ENCODE measurements around the gene MCTP2. TPM values are rescaled to one million over a fixed set of nuclear protein-coding genes. Genes with fewer than 3 reads are reported as not detected.

The MCTP2 gene
- total RNA-seq, 1 experiment from 2014 or later: 1.3 TPM

GRCh38 chr15:94265982-94266381 is 34.6 kb downstream of the MCTP2 start:
- no peak overlapping the region for H3K14ac ChIP-seq (ENCODE audit: insufficient read depth, low read length)
- no peak overlapping the region for H3T11ph ChIP-seq (ENCODE audit: low read length)
- no peaks in the 10 kb centered on the region for H3K23me2 ChIP-seq (ENCODE audit: insufficient read length, low read depth, low read length, poor library complexity, severe bottlenecking)
- H4K20me1 ChIP-seq (ENCODE audit: control insufficient read depth, insufficient read depth, insufficient read length): no peaks in the 10 kb centered on the region
- no peaks in the 10 kb centered on the region for H3K79me1 ChIP-seq (ENCODE audit: insufficient read depth, low read depth, low read length, poor library complexity, severe bottlenecking)
- H2AFZ ChIP-seq (ENCODE audit: low read length): no peak overlapping the region
- H3K27ac ChIP-seq (ENCODE audit: insufficient read length, low read depth, low read length): no peak overlapping the region
- H3K79me2 ChIP-seq (ENCODE audit: insufficient read depth, low read length): no peaks in the 10 kb centered on the region
- WGBS (ENCODE audit: extremely low coverage, insufficient read length, low lambda C conversion rate): no CpG with 5 or more reads among the region's 6 CpGs
- no peak overlapping the region for H3K4ac ChIP-seq (ENCODE audit: low read depth, low read length)
- H3K36me3 Mint-ChIP-seq (ENCODE audit: insufficient read depth in 1 of 3, low read depth in 3 of 3): no peaks in the 10 kb centered on the region; a peak in 2 of 7 replicates
- no peak overlapping the region for H4K8ac ChIP-seq (replicated peaks; ENCODE audit: insufficient read length, low read depth, low read length)
- H3K23ac ChIP-seq (ENCODE audit: insufficient read length, low read depth, low read length): no peak overlapping the region
- H3K4me3 Mint-ChIP-seq: no peak overlapping the region
- TF ChIP-seq CTCF (conservative IDR thresholded peaks at IDR 0.05): no peak
- no peak overlapping the region for H2BK12ac ChIP-seq (ENCODE audit: insufficient read length, low read depth, low read length)
- H2BK15ac ChIP-seq (ENCODE audit: low read depth, low read length): no peak overlapping the region
- H3K4me2 ChIP-seq (ENCODE audit: insufficient read depth, insufficient read length, low read length): no peak overlapping the region
- no peak overlapping the region for H3K18ac ChIP-seq (ENCODE audit: insufficient read length, low read depth, low read length)
- H3K27me3 ChIP-seq (ENCODE audit: insufficient read depth, low read length): no peaks in the 10 kb centered on the region
- no peak overlapping the region for H2AK5ac ChIP-seq (ENCODE audit: insufficient read length, low read length)
- H3K27me3 Mint-ChIP-seq (ENCODE audit: low read depth): no peaks in the 10 kb centered on the region
- H3K9ac ChIP-seq (ENCODE audit: extremely low read depth, insufficient read length, low read length): no peak overlapping the region
- H3K9me3 ChIP-seq (ENCODE audit: control insufficient read depth, low read depth, low read length): no peaks in the 10 kb centered on the region
- no peak overlapping the region for H4K5ac ChIP-seq (ENCODE audit: insufficient read length, low read depth, low read length)
- H2BK5ac ChIP-seq (ENCODE audit: insufficient read length, low read length): no peak overlapping the region
- H3K4me1 ChIP-seq (ENCODE audit: insufficient read depth, low read length): no peaks in the 10 kb centered on the region
- H3K4me1 Mint-ChIP-seq: no peaks in the 10 kb centered on the region
- no peak for DNase-seq
- H3K9me3 Mint-ChIP-seq: peaks cover 2% of the 10 kb centered on the region in 2 experiments; a peak in 2 of 5 replicates
- H4K91ac ChIP-seq (ENCODE audit: insufficient read length, low read depth, low read length): no peak overlapping the region
- H3K27ac Mint-ChIP-seq: no peak overlapping the region
- H2BK120ac ChIP-seq (ENCODE audit: low read depth, low read length, poor library complexity, severe bottlenecking): no peak overlapping the region
- no peak overlapping the region for H2BK20ac ChIP-seq (ENCODE audit: low read depth, low read length, poor library complexity, severe bottlenecking)
- H3K56ac ChIP-seq (ENCODE audit: insufficient read length, low read depth, low read length): no peak overlapping the region

Measured in H9 (cell line).